Measurements from ENCODE around the gene MAP2K5. TPM values are rescaled to one million over a fixed set of nuclear protein-coding genes. Genes with fewer than 3 reads are reported as not detected.

The MAP2K5 gene
- total and polyA plus RNA-seq, 10 of the 15 experiments (the other 5 are each of a cell fraction or from before 2014, with no cell fraction given), result 1.3 to 19.4 (median 9.6) TPM

GRCh38 chr15:67730135-67730534 lies 187.6 kb downstream of the MAP2K5 start:
- RAD21 ChIA-PET (ENCODE audit: unreplicated experiment), result interaction anchor here (1.1 kb wide), 1 partner anchor 238 kb away, joined by 4 read pairs; no protein-coding TSS in a partner anchor
- Histone ChIP-seq H3K4me1 (ENCODE audit: control insufficient read depth, insufficient read depth, low read length) (no peaks in the 10 kb centered on the region), H3K79me2 (ENCODE audit: control insufficient read depth, insufficient read depth, low read length) (no peaks in the 10 kb centered on the region), H3K36me3 (ENCODE audit: control insufficient read depth in 2 of 2, insufficient read depth in 2 of 2, low read length in 1 of 2) (no peaks in the 10 kb centered on the region), H2AFZ (ENCODE audit: control insufficient read depth, low read depth, low read length) (no peak overlapping the region), H3K4me2 (ENCODE audit: control insufficient read depth, insufficient read depth) (no peak overlapping the region), H3K27ac (ENCODE audit: control insufficient read depth, insufficient read depth) (no peak overlapping the region), H3K4me3 (no peak overlapping the region), H3K9me3 (replicated peaks; ENCODE audit: control insufficient read depth, insufficient read depth, low read length) (no peaks in the 10 kb centered on the region), H3K27me3 (replicated peaks in 1 of 2; ENCODE audit: control insufficient read depth in 2 of 2, insufficient read depth in 2 of 2, low read length in 1 of 2) (no peaks in the 10 kb centered on the region), H3K9ac (ENCODE audit: control insufficient read depth, insufficient read depth, low read length) (no peak overlapping the region), H4K20me1 (ENCODE audit: control insufficient read depth, insufficient read depth) (no peaks in the 10 kb centered on the region)
- SMC1A ChIA-PET (ENCODE audit: uncharacterized antibody, unreplicated experiment), result interaction anchor here (2.2 kb wide), 1 partner anchor 14 kb away, joined by 8 read pairs; no protein-coding TSS in a partner anchor
- BruUV-seq (replicated peaks), result no TSS peak
- FAIRE-seq (no peak), DNase-seq (ENCODE audit: low read depth, low spot score) (no peak), ATAC-seq (no peak)
- no peak for TF ChIP-seq MXI1 (IDR thresholded peaks at IDR 0.05; ENCODE audit: low read depth, low read length)
- TF ChIP-seq NR2C2 (IDR thresholded peaks at IDR 0.05; ENCODE audit: borderline replicate concordance, control insufficient read depth, insufficient read length, low read depth), result no peak
- POLR2A ChIA-PET, result no interaction called here
- in situ Hi-C loops (cut with MboI), result no loop called here
- WGBS (ENCODE audit: insufficient coverage, insufficient replicate concordance, low lambda C conversion rate, missing lambda C conversion rate), result 94% methylated on average over 1 of the region's 1 CpG
- intact Hi-C loops (cut with micrococcal nuclease; ENCODE audit: unreplicated experiment), result no loop called here
- CTCF ChIA-PET, result interaction anchor here (0.6 kb wide), 1 partner anchor 222 kb away, joined by 3 read pairs; no protein-coding TSS in a partner anchor

DNA sequence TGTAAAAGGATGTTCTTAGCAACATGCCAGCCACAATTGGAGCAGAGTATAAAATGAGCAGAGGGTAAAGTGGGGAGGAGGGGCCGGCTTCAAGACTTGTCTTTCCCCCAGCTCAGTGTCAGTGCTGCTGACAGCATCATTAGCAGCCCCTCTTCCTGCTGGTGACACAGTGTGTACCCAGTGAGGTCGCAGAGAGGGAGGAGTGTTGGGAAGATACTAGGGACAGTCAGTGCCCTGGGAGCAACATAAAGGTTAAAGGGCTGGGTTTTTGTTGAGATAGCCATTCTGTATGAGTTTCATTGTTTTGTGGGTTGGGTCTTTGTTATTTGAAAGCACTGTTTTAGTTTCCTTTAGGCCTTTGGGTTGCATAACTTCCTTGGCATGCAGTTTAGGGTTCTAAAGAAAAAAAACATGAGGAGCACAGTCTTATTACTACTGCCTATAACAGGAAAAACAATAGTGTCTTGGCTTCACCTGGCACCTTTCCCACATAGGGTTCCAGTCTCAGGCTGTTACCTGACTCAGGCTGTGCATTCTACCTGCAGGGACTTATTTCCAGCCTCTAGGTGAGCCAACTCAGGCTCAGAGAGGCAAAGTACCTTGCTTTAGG lies 188.7 kb downstream of the MAP2K5 start:
- no TSS peak for BruUV-seq (replicated peaks)
- no peak for FAIRE-seq
- TF ChIP-seq SPI1 (IDR thresholded peaks at IDR 0.05; ENCODE audit: borderline replicate concordance, insufficient read depth, low read depth, low read length) (no peak), SKIL (IDR thresholded peaks at IDR 0.05; ENCODE audit: low read depth, poor library complexity, severe bottlenecking) (no peak), NR2C2 (IDR thresholded peaks at IDR 0.05; ENCODE audit: borderline replicate concordance, control insufficient read depth, insufficient read length, low read depth) (no peak), YY1 (IDR thresholded peaks at IDR 0.05; ENCODE audit: low read depth, low read length) (no peak), NR2F1 (conservative IDR thresholded peaks at IDR 0.05) (no peak), POLR2A (IDR thresholded peaks at IDR 0.05; ENCODE audit: low read depth, low read length) (no peak)
- TF ChIP-seq, protein P1, sequence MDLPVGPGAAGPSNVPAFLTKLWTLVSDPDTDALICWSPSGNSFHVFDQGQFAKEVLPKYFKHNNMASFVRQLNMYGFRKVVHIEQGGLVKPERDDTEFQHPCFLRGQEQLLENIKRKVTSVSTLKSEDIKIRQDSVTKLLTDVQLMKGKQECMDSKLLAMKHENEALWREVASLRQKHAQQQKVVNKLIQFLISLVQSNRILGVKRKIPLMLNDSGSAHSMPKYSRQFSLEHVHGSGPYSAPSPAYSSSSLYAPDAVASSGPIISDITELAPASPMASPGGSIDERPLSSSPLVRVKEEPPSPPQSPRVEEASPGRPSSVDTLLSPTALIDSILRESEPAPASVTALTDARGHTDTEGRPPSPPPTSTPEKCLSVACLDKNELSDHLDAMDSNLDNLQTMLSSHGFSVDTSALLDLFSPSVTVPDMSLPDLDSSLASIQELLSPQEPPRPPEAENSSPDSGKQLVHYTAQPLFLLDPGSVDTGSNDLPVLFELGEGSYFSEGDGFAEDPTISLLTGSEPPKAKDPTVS (IDR thresholded peaks at IDR 0.05; ENCODE audit: low read depth, low read length), result no peak

More for the DNA sequence above, 188.7 kb downstream of the MAP2K5 start:
- Histone ChIP-seq H4K20me1 (ENCODE audit: control insufficient read depth, insufficient read depth) (no peaks in the 10 kb centered on the region), H3K9ac (ENCODE audit: control insufficient read depth, insufficient read depth, low read length) (no peak overlapping the region), H3K27me3 (replicated peaks in 1 of 2; ENCODE audit: control insufficient read depth in 2 of 2, insufficient read depth in 2 of 2, low read length in 1 of 2) (no peaks in the 10 kb centered on the region), H3K9me3 (replicated peaks; ENCODE audit: control insufficient read depth, insufficient read depth, low read length) (no peaks in the 10 kb centered on the region), H3K4me1 (ENCODE audit: control insufficient read depth, insufficient read depth, low read length) (peaks cover 5% of the 10 kb centered on the region; the same call in 1 of the 2 replicates), H3K27ac (ENCODE audit: control insufficient read depth, insufficient read depth) (no peak overlapping the region), H2AFZ (ENCODE audit: control insufficient read depth, low read depth, low read length) (no peak overlapping the region), H3K4me2 (ENCODE audit: control insufficient read depth, insufficient read depth) (no peak overlapping the region), H3K36me3 (ENCODE audit: control insufficient read depth in 2 of 2, insufficient read depth in 2 of 2, low read length in 1 of 2) (no peaks in the 10 kb centered on the region), H3K4me3 (no peak overlapping the region), H3K79me2 (ENCODE audit: control insufficient read depth, insufficient read depth, low read length) (no peaks in the 10 kb centered on the region)
- intact Hi-C loops (cut with micrococcal nuclease; ENCODE audit: unreplicated experiment) (no loop called here), in situ Hi-C loops (cut with MboI) (no loop called here)
- DNase-seq (ENCODE audit: low read depth, low spot score), result no peak
- no peak for ATAC-seq
- 30% methylated on average over 2 of the region's 2 CpGs for WGBS (ENCODE audit: insufficient coverage, insufficient replicate concordance, low lambda C conversion rate, missing lambda C conversion rate)
- ChIA-PET SMC1A (ENCODE audit: uncharacterized antibody, unreplicated experiment) (interaction anchor here (0.5 to 1.4 kb wide), 3 partner anchors 13 to 269 kb away, joined by 3 to 4 read pairs (median 3); no protein-coding TSS in a partner anchor), CTCF (no interaction called here), RAD21 (ENCODE audit: unreplicated experiment) (no interaction called here), POLR2A (no interaction called here)

Data from GM12878 (cell line).